Measurements from ENCODE around the gene EBF3. TPM values are rescaled to one million over a fixed set of nuclear protein-coding genes. Genes with fewer than 3 reads are reported as not detected.
A peak's percentile ranks its signal among the peaks of the same experiment; 100 is the strongest.

Gene EBF3
- total RNA-seq, 3 donors from 2014 or later = not detected

DNA sequence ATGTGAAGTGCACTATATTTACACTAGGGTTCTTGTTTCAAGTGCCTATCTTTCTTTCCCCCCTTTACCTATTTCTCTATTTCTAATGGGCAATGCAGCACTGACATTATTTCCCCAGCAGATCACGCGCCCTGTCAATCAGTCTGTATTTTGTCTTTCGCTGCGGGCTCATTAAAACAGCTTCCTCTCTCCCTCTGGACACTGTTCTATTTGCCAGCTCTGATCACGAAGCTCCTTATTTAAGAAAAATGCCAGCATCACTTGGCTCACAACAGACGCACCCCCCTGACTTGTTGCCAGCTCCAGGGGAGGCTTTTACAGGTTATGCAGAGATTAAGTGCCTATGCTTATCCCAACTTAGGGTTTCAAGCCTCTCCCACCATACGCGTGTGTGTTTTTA, 78.5 kb downstream of the EBF3 start:
- ATAC-seq = no peak
- no peaks in the 10 kb centered on the region for H3K4me1 Mint-ChIP-seq (ENCODE audit: low read depth)
- no peak overlapping the region for H3K4me3 Mint-ChIP-seq
- DNase-seq = no peak
- no peaks in the 10 kb centered on the region for H3K9me3 Mint-ChIP-seq
- H3K36me3 Mint-ChIP-seq (ENCODE audit: insufficient read depth) = no peaks in the 10 kb centered on the region
- peaks cover 5% of the 10 kb centered on the region for H3K27me3 Mint-ChIP-seq (ENCODE audit: low read depth)

DNA sequence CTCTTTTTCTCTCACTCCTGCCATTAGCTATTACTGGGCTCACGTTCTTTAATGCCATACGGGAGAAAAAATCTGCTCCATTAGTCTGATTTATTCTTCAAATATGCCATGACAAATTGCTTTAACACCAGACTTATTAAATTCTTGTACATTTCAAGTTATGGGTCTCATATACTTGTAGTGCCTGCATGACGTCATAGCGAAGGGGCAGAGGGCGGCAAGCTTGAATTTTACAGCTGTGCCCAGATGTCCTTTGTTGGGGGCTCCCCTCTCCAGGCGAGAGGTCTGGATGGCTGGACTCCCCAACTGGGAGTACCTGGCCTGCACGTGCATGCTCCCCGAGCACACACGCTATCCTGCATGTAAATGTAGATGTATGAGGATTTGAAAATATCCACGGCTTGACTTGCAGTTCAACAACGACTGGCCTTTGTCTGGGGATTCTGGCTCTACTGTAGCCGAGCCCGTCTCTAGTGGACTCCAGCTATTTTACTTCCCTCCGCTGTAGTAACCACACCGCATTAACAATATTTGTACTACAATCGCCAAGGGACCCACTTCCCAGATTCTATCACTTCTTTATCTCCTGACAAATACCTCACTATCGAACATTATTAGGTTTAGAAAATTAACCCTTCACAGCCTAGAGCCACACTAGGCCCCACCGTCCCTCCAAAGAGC, 79.5 kb downstream of the EBF3 start:
- DNase-seq = no peak
- Mint-ChIP-seq H3K36me3 (ENCODE audit: insufficient read depth) (no peaks in the 10 kb centered on the region), H3K9me3 (no peaks in the 10 kb centered on the region), H3K4me3 (no peak overlapping the region), H3K4me1 (ENCODE audit: low read depth) (no peaks in the 10 kb centered on the region), H3K27me3 (ENCODE audit: low read depth) (peaks cover 5% of the 10 kb centered on the region)
- no peak for ATAC-seq

DNA sequence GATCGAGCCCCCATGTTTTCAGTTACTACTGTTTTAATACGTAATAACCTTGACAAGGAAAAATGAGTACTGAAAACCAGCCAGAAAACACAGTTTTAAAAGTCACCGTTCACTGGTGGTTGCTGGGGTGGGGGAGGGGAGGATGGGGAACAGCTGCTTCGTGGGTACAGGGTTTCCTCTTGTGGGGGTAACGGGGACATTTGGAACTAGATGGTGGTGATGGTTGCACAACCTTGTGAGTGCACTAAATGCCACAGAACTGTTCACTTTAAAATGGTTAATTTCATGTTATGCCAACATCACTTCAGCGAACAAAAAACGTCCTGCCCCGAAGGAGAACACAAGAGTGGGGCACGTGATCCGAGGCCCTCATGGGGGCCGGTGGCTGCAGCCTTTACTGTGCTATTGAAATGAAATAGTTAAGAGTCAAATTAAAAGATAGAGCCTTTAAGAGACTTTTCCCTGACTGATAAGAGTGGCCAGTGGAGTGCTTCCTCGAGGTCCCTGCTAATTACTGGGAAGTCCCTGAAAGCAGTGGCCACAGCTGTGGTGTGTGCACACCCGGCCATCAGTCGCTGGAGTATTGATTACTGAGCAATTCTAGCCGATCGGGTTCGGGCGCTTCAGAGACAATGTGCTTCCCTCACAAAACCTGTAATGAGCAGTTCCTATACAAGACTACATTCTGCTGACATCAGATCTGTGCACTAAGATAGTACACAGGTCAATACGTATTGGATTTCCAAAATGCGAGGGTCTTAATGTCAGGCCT, 80.3 kb downstream of the EBF3 start:
- Mint-ChIP-seq H3K4me1 (ENCODE audit: low read depth) (no peaks in the 10 kb centered on the region), H3K4me3 (no peak overlapping the region), H3K36me3 (ENCODE audit: insufficient read depth) (no peaks in the 10 kb centered on the region), H3K27me3 (ENCODE audit: low read depth) (peaks cover 4% of the 10 kb centered on the region), H3K9me3 (no peaks in the 10 kb centered on the region)
- DNase-seq = no peak
- ATAC-seq = no peak

DNA sequence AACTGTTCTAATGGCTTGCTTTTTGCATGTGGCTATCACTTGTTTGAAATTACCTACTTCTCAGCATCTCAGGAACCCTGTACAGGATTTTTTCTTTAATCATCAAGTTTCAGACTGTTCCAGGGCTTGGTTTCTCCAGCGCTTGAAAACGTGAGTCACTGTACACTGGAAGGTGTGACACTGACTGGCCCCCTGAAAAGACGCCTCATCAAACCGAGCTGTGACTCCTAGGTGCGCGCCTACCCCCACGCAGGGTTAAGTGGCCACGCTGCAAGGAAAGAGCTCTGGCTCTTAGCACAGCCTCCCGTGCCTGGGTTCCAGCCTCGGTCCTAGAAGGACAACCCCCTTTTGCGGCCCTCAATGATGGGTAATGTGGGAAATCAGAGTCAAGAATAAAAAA, 81.0 kb downstream of the EBF3 start:
- Mint-ChIP-seq H3K27me3 (ENCODE audit: low read depth) (peaks cover 4% of the 10 kb centered on the region), H3K4me1 (ENCODE audit: low read depth) (no peaks in the 10 kb centered on the region), H3K36me3 (ENCODE audit: insufficient read depth) (no peaks in the 10 kb centered on the region), H3K9me3 (no peaks in the 10 kb centered on the region), H3K4me3 (no peak overlapping the region)
- ATAC-seq (peak in 1 of 2 donors; percentile 28), DNase-seq (no peak)

DNA sequence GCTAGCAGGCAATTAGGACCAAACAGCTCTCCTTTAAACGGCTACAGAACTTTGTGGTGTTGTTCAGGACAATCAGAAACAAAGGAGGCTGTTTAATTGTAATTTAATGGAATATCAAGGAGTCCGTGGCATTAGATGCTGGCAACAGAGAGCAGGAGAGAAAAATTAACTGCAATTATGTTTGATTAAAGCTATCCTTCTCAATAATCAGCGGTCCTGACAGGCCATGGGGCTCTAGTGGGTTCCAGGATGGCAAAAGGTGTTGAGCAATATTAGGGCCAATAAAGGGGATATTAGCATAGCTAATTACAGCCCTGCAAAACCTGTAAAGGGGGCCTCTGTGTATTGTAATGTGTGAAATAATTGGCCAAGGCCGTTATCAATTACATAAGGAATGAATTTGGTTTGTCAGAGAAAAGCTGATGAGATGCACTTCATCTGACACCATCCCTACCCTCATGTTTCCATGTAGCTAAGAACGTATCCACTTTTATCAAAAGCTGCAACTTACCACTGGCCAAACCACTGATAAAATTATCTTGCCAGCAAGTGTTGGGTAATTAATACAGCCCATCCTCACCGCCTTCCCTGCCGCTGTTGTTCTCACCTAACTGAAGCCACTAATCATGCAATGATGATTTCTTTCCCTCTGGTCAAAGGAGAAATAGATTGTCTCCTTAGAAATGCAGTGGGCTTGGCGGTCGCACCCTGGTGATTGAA, 81.6 kb downstream of the EBF3 start:
- DNase-seq = no peak
- Mint-ChIP-seq H3K36me3 (ENCODE audit: insufficient read depth) (no peaks in the 10 kb centered on the region), H3K27me3 (ENCODE audit: low read depth) (peaks cover 4% of the 10 kb centered on the region), H3K4me1 (ENCODE audit: low read depth) (no peaks in the 10 kb centered on the region), H3K4me3 (no peak overlapping the region), H3K9me3 (no peaks in the 10 kb centered on the region)
- no peak for ATAC-seq

- peaks cover 4% of the 10 kb centered on the region for H3K27me3 Mint-ChIP-seq (ENCODE audit: low read depth)
- H3K4me3 Mint-ChIP-seq = no peak overlapping the region
- DNase-seq (no peak), ATAC-seq (no peak)
- H3K9me3 Mint-ChIP-seq = no peaks in the 10 kb centered on the region
- H3K36me3 Mint-ChIP-seq (ENCODE audit: insufficient read depth) = no peaks in the 10 kb centered on the region
- H3K4me1 Mint-ChIP-seq (ENCODE audit: low read depth) = no peaks in the 10 kb centered on the region
These were observed 82.4 kb downstream of the EBF3 start for GRCh38 chr10:129881641-129882040.

GRCh38 chr10:129880191-129880870, 83.7 kb downstream of the EBF3 start:
- no peaks in the 10 kb centered on the region for H3K9me3 Mint-ChIP-seq
- H3K4me3 Mint-ChIP-seq = no peak overlapping the region
- H3K36me3 Mint-ChIP-seq (ENCODE audit: insufficient read depth) = no peaks in the 10 kb centered on the region
- H3K27me3 Mint-ChIP-seq (ENCODE audit: low read depth) = peaks cover under 1% of the 10 kb centered on the region
- DNase-seq = no peak
- no peaks in the 10 kb centered on the region for H3K4me1 Mint-ChIP-seq (ENCODE audit: low read depth)
- no peak for ATAC-seq

GRCh38 chr10:129879655-129880054, 84.4 kb downstream of the EBF3 start:
- Mint-ChIP-seq H3K9me3 (no peaks in the 10 kb centered on the region), H3K27me3 (ENCODE audit: low read depth) (no peaks in the 10 kb centered on the region), H3K36me3 (ENCODE audit: insufficient read depth) (no peaks in the 10 kb centered on the region), H3K4me3 (no peak overlapping the region), H3K4me1 (ENCODE audit: low read depth) (no peaks in the 10 kb centered on the region)
- DNase-seq = no peak
- no peak for ATAC-seq

DNA sequence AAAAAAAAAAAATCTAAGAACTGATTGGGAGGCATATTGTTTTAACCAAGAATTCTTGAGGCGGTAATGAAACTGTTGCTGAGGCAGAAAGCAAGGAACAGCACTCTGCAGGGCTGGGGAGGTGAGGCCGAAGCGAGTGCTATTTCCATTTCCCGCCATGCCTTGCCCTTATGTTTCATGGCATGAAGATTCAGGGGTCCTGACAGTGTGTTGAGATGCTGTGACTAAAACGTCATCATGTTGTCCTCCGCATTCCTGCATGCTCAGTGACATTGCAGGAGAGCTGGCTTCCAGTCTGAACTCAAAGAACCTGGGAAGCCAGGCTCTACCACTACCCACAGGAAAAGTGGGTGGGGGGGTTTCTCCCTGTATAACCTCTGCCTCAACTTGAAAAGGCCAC, 85.2 kb downstream of the EBF3 start:
- Mint-ChIP-seq H3K9me3 (no peaks in the 10 kb centered on the region), H3K4me1 (ENCODE audit: low read depth) (no peaks in the 10 kb centered on the region), H3K27me3 (ENCODE audit: low read depth) (no peaks in the 10 kb centered on the region), H3K36me3 (ENCODE audit: insufficient read depth) (no peaks in the 10 kb centered on the region), H3K4me3 (no peak overlapping the region)
- no peak for ATAC-seq
- DNase-seq = no peak

DNA sequence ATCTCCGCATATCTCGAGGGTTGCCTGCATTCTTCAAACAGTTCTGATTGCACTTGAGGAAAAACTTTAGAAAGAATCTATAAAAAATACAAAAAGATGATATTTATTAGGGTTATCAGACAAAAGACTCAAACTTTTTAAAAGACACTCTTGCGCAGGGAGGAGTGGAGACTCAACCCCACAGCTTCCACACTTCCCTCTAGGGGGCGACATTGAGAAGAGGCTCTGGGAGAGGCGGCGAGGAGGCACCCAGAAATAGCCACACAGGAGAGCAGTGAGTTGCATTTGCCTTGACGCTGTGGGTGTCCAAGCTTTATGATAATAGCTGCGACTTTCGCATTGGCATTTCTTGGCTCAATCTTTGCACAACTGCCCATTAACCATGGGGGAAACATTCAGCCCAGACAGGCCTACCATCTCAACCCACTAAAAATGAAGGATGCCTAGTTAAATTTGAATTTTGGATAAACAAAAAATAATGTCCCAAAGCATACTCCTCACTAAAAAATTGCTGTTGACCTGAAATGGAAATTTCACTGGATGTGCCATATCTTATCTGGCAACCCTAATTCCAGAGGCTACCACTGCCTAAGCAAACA, 86.2 kb downstream of the EBF3 start:
- ATAC-seq = peak; percentile 61 to 69
- Mint-ChIP-seq H3K27me3 (ENCODE audit: low read depth) (no peaks in the 10 kb centered on the region), H3K9me3 (no peaks in the 10 kb centered on the region)

DNA sequence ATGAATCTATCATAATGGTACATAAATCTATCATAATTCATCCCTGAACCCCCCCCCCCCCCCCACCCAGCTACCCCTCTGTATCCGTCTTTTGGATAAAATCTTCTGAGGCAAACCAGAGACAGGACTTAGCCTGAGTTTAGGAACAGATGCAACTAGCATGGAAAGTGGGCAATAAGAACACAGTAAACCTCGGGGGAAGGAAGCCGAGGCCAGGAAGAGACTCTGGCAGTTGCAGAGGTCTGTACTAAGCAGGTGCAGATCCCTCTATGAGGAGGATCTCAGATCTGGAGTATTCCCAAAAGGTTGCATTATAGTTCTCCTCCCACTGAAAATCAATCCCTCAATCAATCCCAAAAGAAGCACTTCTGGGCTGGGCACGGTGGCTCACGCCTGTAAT, 87.2 kb downstream of the EBF3 start:
- DNase-seq = no peak
- Mint-ChIP-seq H3K4me1 (ENCODE audit: low read depth) (no peaks in the 10 kb centered on the region), H3K4me3 (no peak overlapping the region), H3K36me3 (ENCODE audit: insufficient read depth) (no peaks in the 10 kb centered on the region), H3K27me3 (ENCODE audit: low read depth) (no peaks in the 10 kb centered on the region), H3K9me3 (no peaks in the 10 kb centered on the region)
- no peak for ATAC-seq

More for the DNA sequence above, 86.2 kb downstream of the EBF3 start:
- Mint-ChIP-seq H3K4me3 (no peak overlapping the region), H3K36me3 (ENCODE audit: insufficient read depth) (no peaks in the 10 kb centered on the region), H3K4me1 (ENCODE audit: low read depth) (no peaks in the 10 kb centered on the region)
- no peak for DNase-seq

DNA sequence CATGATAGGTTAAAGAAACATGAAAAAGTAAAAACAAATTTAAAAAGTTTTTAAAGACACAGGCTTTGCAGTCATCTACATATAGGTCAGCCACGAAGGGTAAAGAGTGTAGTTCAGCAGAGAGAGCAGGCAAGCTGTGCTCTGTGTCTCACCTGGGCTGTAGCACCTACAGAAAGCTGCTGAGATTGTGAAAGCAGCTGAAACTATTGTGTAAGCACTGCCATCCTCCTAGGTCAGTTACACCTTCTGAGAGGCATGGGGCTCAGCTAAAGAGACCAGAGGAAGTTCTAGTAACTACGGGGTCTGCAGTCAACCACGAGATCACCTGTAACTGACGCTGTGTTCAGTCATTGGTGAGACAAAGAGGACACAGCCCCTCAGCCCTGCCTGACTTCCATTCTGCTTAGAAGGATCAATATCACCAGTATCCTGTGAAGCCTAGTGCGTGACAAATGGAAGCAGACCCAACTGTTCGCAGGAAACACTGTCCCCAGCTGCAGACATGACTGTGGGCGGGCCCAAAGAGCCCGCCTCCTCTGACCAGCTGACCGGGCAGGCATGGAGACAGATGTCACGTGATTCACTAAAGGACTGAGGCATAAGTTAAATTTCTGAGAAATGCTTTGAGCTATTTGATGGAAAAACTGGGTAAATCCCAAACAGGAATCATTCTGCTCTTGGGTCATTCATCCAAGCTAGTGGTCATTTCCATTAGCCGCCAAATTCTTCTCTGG, 87.9 kb downstream of the EBF3 start:
- H3K27me3 Mint-ChIP-seq (ENCODE audit: low read depth) = no peaks in the 10 kb centered on the region
- H3K36me3 Mint-ChIP-seq (ENCODE audit: insufficient read depth) = no peaks in the 10 kb centered on the region
- no peaks in the 10 kb centered on the region for H3K4me1 Mint-ChIP-seq (ENCODE audit: low read depth)
- no peak for DNase-seq
- ATAC-seq = no peak
- no peak overlapping the region for H3K4me3 Mint-ChIP-seq
- H3K9me3 Mint-ChIP-seq = no peaks in the 10 kb centered on the region

DNA sequence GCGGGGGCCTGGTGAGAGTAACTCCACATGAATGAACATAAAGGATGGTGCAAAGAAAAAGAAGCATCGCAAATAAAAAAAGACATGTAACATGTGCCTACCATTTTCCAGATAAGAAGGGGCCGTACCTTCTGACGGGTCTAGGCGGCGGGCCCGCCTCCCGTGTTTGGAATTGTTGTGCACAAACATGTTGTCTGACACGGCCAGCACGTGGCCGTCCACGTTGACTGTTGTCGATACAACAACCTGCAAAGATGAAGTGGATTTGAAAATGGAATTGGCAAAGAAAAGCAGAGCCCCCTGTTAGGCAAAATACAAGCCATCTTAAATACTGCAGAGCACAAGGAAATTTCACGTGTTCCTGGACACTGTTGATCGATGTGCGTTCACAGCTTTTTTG, 90.7 kb downstream of the EBF3 start:
- DNase-seq (no peak), ATAC-seq (no peak)
- Mint-ChIP-seq H3K4me3 (no peak overlapping the region), H3K27me3 (ENCODE audit: low read depth) (peaks cover 4% of the 10 kb centered on the region), H3K9me3 (no peaks in the 10 kb centered on the region), H3K36me3 (ENCODE audit: insufficient read depth) (no peaks in the 10 kb centered on the region), H3K4me1 (ENCODE audit: low read depth) (no peaks in the 10 kb centered on the region)
